SK-N-MC (cell line): ENCODE results near the gene SFR1.

ENCODE experiments used
- EZH2 ChIP-seq: fragments of 200-600 bp; sonication (generic); IDR thresholded peaks from one replicate; pipeline ENCODE4 v1.6.1; 2017; ENCODE audit warnings: antibody characterized with exemption
- FOXP2 ChIP-seq: optimal IDR thresholded peaks from 2 replicates; pipeline ENCODE3; 2011; ENCODE audit warnings: mild to moderate bottlenecking, moderate library complexity; ENCODE audit not compliant: insufficient read depth; ENCODE audit errors: extremely low read length, control extremely low read depth
- POLR2AphosphoS5 ChIP-seq: IDR thresholded peaks from 2 replicates; pipeline ENCODE4 v1.6.1; 2012; ENCODE audit warnings: mild to moderate bottlenecking, low read depth, low read length, borderline replicate concordance

DNA sequence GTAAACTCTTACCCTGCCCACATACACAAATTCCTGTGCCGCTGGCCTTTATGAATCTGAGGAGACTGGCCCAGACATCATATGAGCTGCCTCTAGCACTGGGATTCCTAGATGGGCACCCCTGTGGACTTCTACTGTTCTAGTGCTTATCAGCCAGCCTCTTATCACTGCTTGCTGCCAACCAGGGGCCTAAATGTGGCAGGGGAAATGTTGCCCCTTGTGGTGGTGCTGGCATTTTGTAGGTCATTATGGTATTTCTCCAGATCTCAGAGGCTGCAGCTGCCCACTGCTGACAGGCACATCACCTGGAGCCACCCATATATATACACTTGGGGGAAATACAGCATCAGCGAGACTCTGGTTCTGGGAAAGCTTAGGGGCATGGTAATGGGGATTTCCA, 5.4 kb downstream of the SFR1 start:
- TF ChIP-seq POLR2AphosphoS5 (no peak), EZH2 (no peak), FOXP2 (no peak)
